C4-2B (cell line): ENCODE data around the gene SIX6.

ENCODE experiments used
- H3K27ac ChIP-seq: fragments of 450-650 bp; 2 replicates; pipeline ENCODE4 v1.5.1; 2017
- CTCF ChIP-seq: fragments of 450-650 bp; conservative IDR thresholded peaks from 2 replicates; pipeline ENCODE4 v1.5.1; 2017; ENCODE audit warnings: mild to moderate bottlenecking
- ZFX ChIP-seq: fragments of 450-650 bp; IDR thresholded peaks from 2 replicates; pipeline ENCODE4 v1.6.1; 2017

SIX6 gene

GRCh38 chr14:60561845-60562746, 53.1 kb downstream of the SIX6 start:
- no peak for TF ChIP-seq ZFX
- TF ChIP-seq CTCF = peak; percentile 92
- H3K27ac ChIP-seq = peak overlapping the region; percentile 55; the same call in 1 of the 2 replicates
